ENCODE data around the gene C1QL2.

GRCh38 chr2:119206201-119206600 lies 47.6 kb upstream of the C1QL2 start:
- no peak for TF ChIP-seq POLR2A (IDR thresholded peaks at IDR 0.05; ENCODE audit: low read depth, low read length)
- no peak for TF ChIP-seq POLR2AphosphoS5 (IDR thresholded peaks at IDR 0.05; ENCODE audit: low read depth, low read length)
- TF ChIP-seq TAF1 (IDR thresholded peaks at IDR 0.05; ENCODE audit: borderline replicate concordance, low read depth, low read length): no peak

All from GM12892 (cell line).